Duodenal mucosa (tissue), 2 donors: ENCODE results near the gene IMMP2L.

ENCODE experiments used
- H3K27ac ChIP-seq: one replicate; pipeline ENCODE4 v1.7.0; 2013; ENCODE audit warnings: low read depth, low read length
- H3K27me3 ChIP-seq, 2 donors: one replicate each; pipeline ENCODE4 v1.7.0; 2013; ENCODE audit warnings: low read length in 2 of 2, control low read depth in 1 of 2; ENCODE audit not compliant: insufficient read depth in 2 of 2, control insufficient read depth in 1 of 2
- H3K36me3 ChIP-seq, 2 donors: one replicate each; pipeline ENCODE4 v1.7.0; 2013; ENCODE audit warnings: low read length in 2 of 2, control low read depth in 1 of 2; ENCODE audit not compliant: insufficient read depth in 2 of 2, control insufficient read depth in 1 of 2
- H3K4me1 ChIP-seq, 2 donors: one replicate each; pipeline ENCODE4 v1.7.0; 2013; ENCODE audit warnings: low read length in 2 of 2, control low read depth in 1 of 2; ENCODE audit not compliant: insufficient read depth in 2 of 2, control insufficient read depth in 1 of 2
- H3K4me3 ChIP-seq, 2 donors: one replicate each; pipeline ENCODE4 v1.7.0; 2013; ENCODE audit warnings: low read length in 2 of 2, low read depth in 1 of 2
- H3K9ac ChIP-seq, 2 donors: one replicate each; pipeline ENCODE4 v1.7.0; 2013; ENCODE audit warnings: low read length in 2 of 2, low read depth in 1 of 2
- H3K9me3 ChIP-seq, 2 donors: one replicate each; pipeline ENCODE4 v1.7.0; 2013; ENCODE audit warnings: low read length in 2 of 2, control low read depth in 1 of 2; ENCODE audit not compliant: control insufficient read depth in 1 of 2

IMMP2L gene

GRCh38 chr7:110764852-110765251, 797.4 kb downstream of the IMMP2L start:
- H3K27me3 ChIP-seq = no peaks in the 10 kb centered on the region
- H3K9me3 ChIP-seq = no peaks in the 10 kb centered on the region
- peaks cover 0 to 13% of the 10 kb centered on the region in 2 donors for H3K4me1 ChIP-seq
- no peak overlapping the region for H3K9ac ChIP-seq
- H3K4me3 ChIP-seq = no peak overlapping the region
- H3K36me3 ChIP-seq = no peaks in the 10 kb centered on the region
- no peak overlapping the region for H3K27ac ChIP-seq

GRCh38 chr7:110762546-110763225, 799.6 kb downstream of the IMMP2L start:
- no peaks in the 10 kb centered on the region for H3K36me3 ChIP-seq
- no peaks in the 10 kb centered on the region for H3K27me3 ChIP-seq
- H3K27ac ChIP-seq = no peak overlapping the region
- no peak overlapping the region for H3K4me3 ChIP-seq
- H3K9me3 ChIP-seq = no peaks in the 10 kb centered on the region
- H3K9ac ChIP-seq = no peak overlapping the region
- peaks cover 0 to 13% of the 10 kb centered on the region in 2 donors for H3K4me1 ChIP-seq

GRCh38 chr7:110760341-110760740, 802.0 kb downstream of the IMMP2L start:
- H3K9ac ChIP-seq = no peak overlapping the region
- H3K27me3 ChIP-seq = no peaks in the 10 kb centered on the region
- H3K9me3 ChIP-seq = no peaks in the 10 kb centered on the region
- no peak overlapping the region for H3K27ac ChIP-seq
- no peak overlapping the region for H3K4me3 ChIP-seq
- peaks cover 0 to 7% of the 10 kb centered on the region in 2 donors for H3K4me1 ChIP-seq
- no peaks in the 10 kb centered on the region for H3K36me3 ChIP-seq

- Histone ChIP-seq H3K27me3 (no peaks in the 10 kb centered on the region), H3K9me3 (no peaks in the 10 kb centered on the region), H3K4me3 (no peak overlapping the region), H3K36me3 (no peaks in the 10 kb centered on the region), H3K9ac (no peak overlapping the region), H3K4me1 (peaks cover 0 to 7% of the 10 kb centered on the region in 2 donors), H3K27ac (no peak overlapping the region)
Measured at GRCh38 chr7:110759069-110759468, 803.2 kb downstream of the IMMP2L start.

- no peak overlapping the region for H3K27ac ChIP-seq
- no peak overlapping the region for H3K4me3 ChIP-seq
- H3K9ac ChIP-seq = no peak overlapping the region
- no peaks in the 10 kb centered on the region for H3K9me3 ChIP-seq
- H3K27me3 ChIP-seq = no peaks in the 10 kb centered on the region
- H3K36me3 ChIP-seq = no peaks in the 10 kb centered on the region
- H3K4me1 ChIP-seq = no peaks in the 10 kb centered on the region
Measured at GRCh38 chr7:110754649-110755048, 807.6 kb downstream of the IMMP2L start.

GRCh38 chr7:110750931-110751605, 811.2 kb downstream of the IMMP2L start:
- H3K4me3 ChIP-seq = no peak overlapping the region
- H3K9ac ChIP-seq = no peak overlapping the region
- no peaks in the 10 kb centered on the region for H3K4me1 ChIP-seq
- H3K36me3 ChIP-seq = no peaks in the 10 kb centered on the region
- no peaks in the 10 kb centered on the region for H3K27me3 ChIP-seq
- no peaks in the 10 kb centered on the region for H3K9me3 ChIP-seq
- no peak overlapping the region for H3K27ac ChIP-seq

GRCh38 chr7:110733221-110733620, 829.1 kb downstream of the IMMP2L start:
- H3K36me3 ChIP-seq = no peaks in the 10 kb centered on the region
- no peak overlapping the region for H3K4me3 ChIP-seq
- H3K27me3 ChIP-seq = no peaks in the 10 kb centered on the region
- H3K27ac ChIP-seq = no peak overlapping the region
- H3K9ac ChIP-seq = no peak overlapping the region
- H3K9me3 ChIP-seq = no peaks in the 10 kb centered on the region
- no peaks in the 10 kb centered on the region for H3K4me1 ChIP-seq

GRCh38 chr7:110724811-110725210, 837.5 kb downstream of the IMMP2L start:
- Histone ChIP-seq H3K36me3 (no peaks in the 10 kb centered on the region), H3K9me3 (no peaks in the 10 kb centered on the region), H3K4me3 (no peak overlapping the region), H3K4me1 (no peaks in the 10 kb centered on the region), H3K27ac (no peak overlapping the region), H3K9ac (no peak overlapping the region), H3K27me3 (no peaks in the 10 kb centered on the region)

GRCh38 chr7:110721395-110721794, 840.9 kb downstream of the IMMP2L start:
- H3K9ac ChIP-seq = no peak overlapping the region
- no peak overlapping the region for H3K27ac ChIP-seq
- H3K4me1 ChIP-seq = no peaks in the 10 kb centered on the region
- no peaks in the 10 kb centered on the region for H3K27me3 ChIP-seq
- H3K36me3 ChIP-seq = no peaks in the 10 kb centered on the region
- H3K9me3 ChIP-seq = no peaks in the 10 kb centered on the region
- H3K4me3 ChIP-seq = no peak overlapping the region

- Histone ChIP-seq H3K27ac (no peak overlapping the region), H3K36me3 (no peaks in the 10 kb centered on the region), H3K4me3 (no peak overlapping the region), H3K9ac (no peak overlapping the region), H3K9me3 (no peaks in the 10 kb centered on the region), H3K4me1 (no peaks in the 10 kb centered on the region), H3K27me3 (no peaks in the 10 kb centered on the region)
Measured at GRCh38 chr7:110720626-110721025, 841.7 kb downstream of the IMMP2L start.
